Embryonic facial prominence (tissue), 1 donor: ENCODE data around the gene SMAD1.

Experiments
- DNase-seq: peaks from one replicate; pipeline ENCODE4 v3.0.0-alpha.2; 2016; ENCODE audit errors: extremely low spot score

The SMAD1 gene

GRCh38 chr4:145489556-145489955, 7.9 kb downstream of the SMAD1 start:
- DNase-seq, result no peak

- no peak for DNase-seq
Measured at GRCh38 chr4:145490361-145490760, 8.7 kb downstream of the SMAD1 start.

GRCh38 chr4:145490796-145491195, 9.1 kb downstream of the SMAD1 start:
- no peak for DNase-seq

- DNase-seq, result no peak
Measured at GRCh38 chr4:145492376-145492775, 10.7 kb downstream of the SMAD1 start.

GRCh38 chr4:145493166-145493565, 11.5 kb downstream of the SMAD1 start:
- no peak for DNase-seq

- DNase-seq, result no peak
Measured at GRCh38 chr4:145494666-145495270, 13.1 kb downstream of the SMAD1 start.

- no peak for DNase-seq
Measured at GRCh38 chr4:145496292-145496691, 14.6 kb downstream of the SMAD1 start.

- no peak for DNase-seq
Measured at GRCh38 chr4:145497199-145498149, 15.8 kb downstream of the SMAD1 start.

- DNase-seq, result no peak
Measured at GRCh38 chr4:145498430-145498829, 16.8 kb downstream of the SMAD1 start.

GRCh38 chr4:145501051-145501660, 19.5 kb downstream of the SMAD1 start:
- no peak for DNase-seq

GRCh38 chr4:145502809-145503208, 21.2 kb downstream of the SMAD1 start:
- no peak for DNase-seq

- no peak for DNase-seq
Measured at GRCh38 chr4:145503486-145504072, 21.9 kb downstream of the SMAD1 start.

GRCh38 chr4:145505995-145506394, 24.3 kb downstream of the SMAD1 start:
- DNase-seq, result no peak

GRCh38 chr4:145507636-145508035, 26.0 kb downstream of the SMAD1 start:
- DNase-seq, result no peak

GRCh38 chr4:145511913-145512522, 30.4 kb downstream of the SMAD1 start:
- no peak for DNase-seq

GRCh38 chr4:145513020-145513621, 31.5 kb downstream of the SMAD1 start:
- no peak for DNase-seq

GRCh38 chr4:145520172-145520571, 38.5 kb downstream of the SMAD1 start:
- no peak for DNase-seq

- no peak for DNase-seq
Measured at GRCh38 chr4:145521282-145521681, 39.6 kb downstream of the SMAD1 start.

- no peak for DNase-seq
Measured at GRCh38 chr4:145523117-145523516, 41.5 kb downstream of the SMAD1 start.

GRCh38 chr4:145524552-145524951, 42.9 kb downstream of the SMAD1 start:
- no peak for DNase-seq

GRCh38 chr4:145525291-145525740, 43.7 kb downstream of the SMAD1 start:
- DNase-seq, result no peak
